ENCODE data around the gene TCF20. TPM values are rescaled to one million over a fixed set of nuclear protein-coding genes. Genes with fewer than 3 reads are reported as not detected.

TCF20 gene
- polyA plus RNA-seq, 1 of the 3 experiments (the other 2 are of a cell fraction): 8.5 TPM

- WGBS (ENCODE audit: low lambda C conversion rate): 95% methylated on average over 5 of the region's 5 CpGs
- peaks cover 3% of the 10 kb centered on the region for H3F3A ChIP-seq (replicated peaks; ENCODE audit: insufficient read depth)
- POLR2A ChIA-PET: no interaction called here
Observed at GRCh38 chr22:42263944-42264343, 6.5 kb downstream of the TCF20 start.

More at GRCh38 chr22:42263944-42264343, 6.5 kb downstream of the TCF20 start:
- no peaks in the 10 kb centered on the region for H3K36me3 ChIP-seq (replicated peaks in 1 of 2; ENCODE audit: control insufficient read depth in 1 of 2, insufficient read depth in 2 of 2, low read length in 1 of 2)
- TF ChIP-seq RAD21 (IDR thresholded peaks at IDR 0.05; ENCODE audit: low read length) (no peak), FOXJ3 (CRISPR knock-in tag; IDR thresholded peaks at IDR 0.05) (no peak), CTCF (IDR thresholded peaks at IDR 0.05) (no peak), TEAD4 (IDR thresholded peaks at IDR 0.05; ENCODE audit: borderline replicate concordance, insufficient read depth) (no peak), GATA2 (CRISPR knock-in tag; IDR thresholded peaks at IDR 0.05) (no peak), MXI1 (IDR thresholded peaks at IDR 0.05; ENCODE audit: low read depth, low read length) (no peak), USF2 (IDR thresholded peaks at IDR 0.05; ENCODE audit: borderline replicate concordance, low read depth, low read length) (no peak), USF1 (IDR thresholded peaks at IDR 0.05; ENCODE audit: borderline replicate concordance, low read depth) (no peak), SMC3 (IDR thresholded peaks at IDR 0.05; ENCODE audit: low read depth, low read length) (no peak), FOXM1 (IDR thresholded peaks at IDR 0.05; ENCODE audit: low read depth) (no peak), TCF12 (IDR thresholded peaks at IDR 0.05) (no peak), TAF1 (IDR thresholded peaks at IDR 0.05; ENCODE audit: borderline replicate concordance, low read depth, low read length) (no peak), RFX5 (IDR thresholded peaks at IDR 0.05; ENCODE audit: low read length) (no peak), FOSL2 (IDR thresholded peaks at IDR 0.05; ENCODE audit: borderline replicate concordance, low read depth) (no peak), EZH2phosphoT487 (IDR thresholded peaks at IDR 0.05; ENCODE audit: borderline replicate concordance, low read depth) (no peak), REST (IDR thresholded peaks at IDR 0.05; ENCODE audit: low read depth, low read length) (no peak), MEF2A (IDR thresholded peaks at IDR 0.05; ENCODE audit: borderline replicate concordance, low read depth) (no peak), RCOR1 (IDR thresholded peaks at IDR 0.05; ENCODE audit: low read length) (no peak), NFIC (IDR thresholded peaks at IDR 0.05; ENCODE audit: borderline replicate concordance) (no peak)
- no peak overlapping the region for H3K4me2 ChIP-seq
- no peak overlapping the region for H3K4me3 ChIP-seq (ENCODE audit: low read depth in 2 of 2, low read length in 1 of 2)
- no peaks in the 10 kb centered on the region for H3K9me3 ChIP-seq
- CTCF ChIA-PET: no interaction called here
- peaks cover 0 to 2% of the 10 kb centered on the region in 2 experiments; a peak in 2 of 4 replicates for H3K4me1 ChIP-seq (ENCODE audit: control insufficient read depth in 1 of 2, insufficient read depth in 2 of 2, low read depth in 1 of 2, low read length in 1 of 2)
- H3K79me2 ChIP-seq (ENCODE audit: insufficient read depth): peaks cover 85% of the 10 kb centered on the region
- no peaks in the 10 kb centered on the region for H3K9me2 ChIP-seq
- peaks cover 90% of the 10 kb centered on the region for H4K20me1 ChIP-seq (ENCODE audit: insufficient read depth)
- no peaks in the 10 kb centered on the region for H3K27me3 ChIP-seq (ENCODE audit: insufficient read depth)
- no peak overlapping the region for H3K27ac ChIP-seq (ENCODE audit: low read depth in 2 of 2, low read length in 1 of 2)
- no peak for DNase-seq
- no peak overlapping the region for H2AFZ ChIP-seq (ENCODE audit: low read depth)
- no peak overlapping the region for H3K9ac ChIP-seq

Data from SK-N-SH (cell line).